DMS79 (cell line): Measurements from ENCODE around the gene PPM1N.
A peak's percentile ranks its signal among the peaks of the same experiment; 100 is the strongest.

Source experiments
- DNase-seq: peaks from one replicate; lab custom pipeline; 2025; lab: John Stamatoyannopoulos, UW

The PPM1N gene

DNA sequence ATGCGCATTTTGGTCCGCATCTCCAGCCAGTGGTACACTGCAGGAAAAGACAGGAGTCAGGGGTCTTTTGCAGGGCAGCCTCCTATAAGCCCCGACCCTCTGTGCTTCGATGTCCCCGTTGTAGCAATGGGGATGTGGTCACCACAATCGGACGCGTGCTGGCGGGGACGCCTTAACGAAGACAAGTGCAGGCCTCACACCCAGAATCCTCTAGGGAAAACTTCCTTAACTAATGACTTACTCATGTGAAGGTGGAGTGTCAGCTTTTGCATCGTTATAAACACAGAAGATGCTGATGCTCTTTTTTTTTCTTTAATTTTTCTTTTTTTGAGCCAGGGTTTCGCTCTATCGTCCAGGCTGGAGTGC is 31.2 kb downstream of the PPM1N start:
- no peak for DNase-seq

DNA sequence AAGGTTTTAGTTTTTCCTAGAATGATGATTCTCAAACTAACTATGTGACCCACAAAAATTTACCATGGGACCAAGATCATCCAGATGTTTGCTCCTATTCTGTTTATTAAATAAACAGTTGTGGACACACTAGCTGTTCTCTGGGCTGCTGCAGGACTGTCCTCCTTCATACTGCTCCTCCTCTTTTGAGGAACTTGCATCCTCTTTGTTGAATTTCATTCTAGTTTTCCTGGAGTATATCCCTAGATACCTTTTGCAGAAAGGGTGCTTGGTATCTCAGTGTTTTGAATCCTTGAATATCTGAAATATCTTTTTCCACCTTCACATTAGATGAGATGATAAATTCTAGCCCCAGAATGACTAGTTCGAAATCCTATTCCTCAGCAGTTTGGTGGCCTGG is 33.1 kb downstream of the PPM1N start:
- no peak for DNase-seq

DNA sequence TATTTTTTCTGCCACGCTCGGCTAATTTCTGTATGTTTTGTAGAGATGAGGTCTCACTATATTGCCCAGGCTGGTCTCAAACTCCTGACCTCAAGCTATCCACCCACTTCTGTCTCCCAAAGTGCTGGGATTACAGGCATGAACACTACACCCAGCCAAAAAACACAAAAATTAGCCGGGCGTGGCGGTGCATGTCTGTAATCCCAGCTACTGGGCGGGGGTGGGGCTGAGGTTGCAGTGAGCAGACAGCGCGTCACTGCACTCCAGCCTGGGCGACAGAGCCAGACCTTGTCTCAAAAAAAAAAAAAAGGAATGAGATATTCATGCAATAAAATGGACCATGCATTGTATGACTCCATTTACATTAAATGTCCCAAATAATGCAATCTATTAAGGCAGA is 41.2 kb downstream of the PPM1N start:
- DNase-seq, result no peak

DNA sequence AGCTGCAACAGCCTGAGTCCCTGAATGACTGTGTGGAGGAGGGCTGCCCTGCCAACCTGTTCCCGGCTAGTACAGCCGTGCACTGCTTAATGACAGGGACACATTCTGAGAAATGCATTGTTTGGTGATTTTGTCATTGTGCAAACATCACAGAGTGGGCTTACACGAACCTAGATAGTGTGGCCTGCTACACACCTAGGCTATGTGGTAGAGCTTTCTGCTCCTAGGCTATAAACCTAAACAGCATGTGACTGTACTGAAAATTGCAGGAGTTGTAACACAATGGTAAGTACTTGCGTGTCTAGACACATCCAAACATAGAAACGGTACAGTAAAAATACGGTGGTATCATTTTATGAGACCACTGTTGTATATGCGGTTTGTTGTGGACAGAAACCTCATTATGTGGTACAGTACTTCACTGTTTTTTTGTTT is 44.0 kb downstream of the PPM1N start:
- peak; percentile 15 for DNase-seq

DNA sequence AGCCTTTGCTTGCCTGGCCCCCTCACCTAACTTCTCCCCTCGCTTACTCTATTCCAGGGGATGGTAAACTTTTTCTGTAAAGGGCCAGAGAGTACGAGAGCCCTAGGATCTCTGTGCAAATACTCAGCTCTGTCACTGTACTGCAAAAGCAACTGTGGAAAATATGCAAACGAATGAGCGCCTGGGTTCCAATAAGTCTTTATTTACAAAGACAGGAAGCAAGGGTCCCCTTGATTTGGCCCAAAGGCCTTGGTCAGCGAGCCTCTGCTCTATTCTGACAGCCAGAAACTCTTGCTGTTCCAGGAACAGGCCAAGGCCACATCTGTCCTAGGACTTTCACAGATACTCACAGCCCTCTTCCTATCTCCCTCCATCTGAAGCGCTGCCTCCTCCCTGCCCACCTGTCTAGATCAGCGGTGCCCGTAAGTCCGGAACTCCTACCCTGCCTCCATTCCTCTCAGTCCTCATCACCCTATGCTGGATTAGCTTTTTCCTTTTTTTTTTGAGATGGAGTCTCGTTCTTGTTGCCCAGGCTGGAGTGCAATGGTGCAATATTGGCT is 49.0 kb downstream of the PPM1N start:
- DNase-seq, result no peak

DNA sequence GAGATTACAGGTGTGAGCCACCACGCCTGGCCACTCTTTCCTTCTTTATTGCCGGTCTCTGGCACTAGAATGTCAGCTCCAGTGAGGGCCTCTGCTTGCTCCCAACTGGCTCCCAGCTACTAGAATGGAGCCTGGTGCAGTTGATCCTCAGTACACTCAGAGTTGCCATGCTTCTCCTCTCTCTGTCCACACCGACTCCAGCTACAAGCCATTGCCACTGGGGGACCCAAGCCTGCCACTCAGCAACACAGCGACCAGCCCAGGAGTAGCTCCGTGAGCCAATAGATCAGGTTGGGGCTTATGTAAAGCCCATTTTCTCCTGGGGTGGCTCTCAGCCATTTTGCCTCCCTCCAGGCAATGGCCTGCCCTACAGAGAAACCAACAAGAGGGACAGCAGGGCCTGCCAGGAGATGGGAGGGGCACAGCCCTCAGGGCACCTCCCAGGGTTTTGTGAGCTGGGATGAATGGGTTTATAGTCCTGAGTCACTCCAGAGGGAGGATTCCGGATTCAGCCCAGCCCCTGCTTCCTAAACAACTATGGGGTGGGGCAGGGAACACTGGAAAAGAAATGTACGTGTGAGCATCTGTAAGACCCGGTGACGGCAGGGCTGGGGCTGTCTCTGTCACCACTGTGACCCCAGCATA is 49.8 kb downstream of the PPM1N start:
- DNase-seq, result no peak
